RWPE2 (cell line): ENCODE results near the gene GNAO1.

Experiments
- ATAC-seq: fragments of 200-7000 bp; cut with Tn5 transposase; 3 replicates; pipeline ENCODE4 v1.9.1; 2021; ENCODE audit warnings: low read depth
- DNase-seq: peaks from one replicate; pipeline ENCODE4 v3.0.0-alpha.2; 2020; ENCODE audit warnings: low spot score
- H3K27ac ChIP-seq: fragments of 450-650 bp; 2 replicates; pipeline ENCODE4 v1.5.1; 2017; ENCODE audit warnings: mild to moderate bottlenecking; ENCODE audit not compliant: poor library complexity, severe bottlenecking
- H3K27me3 ChIP-seq: fragments of 250-450 bp; sonication (Bioruptor Pico); 2 replicates; pipeline ENCODE4 v1.5.1; 2021; ENCODE audit warnings: mild to moderate bottlenecking, moderate library complexity; ENCODE audit not compliant: insufficient read depth, poor library complexity, severe bottlenecking
- H3K36me3 ChIP-seq: fragments of 250-450 bp; sonication (Bioruptor Pico); 2 replicates; pipeline ENCODE4 v1.5.1; 2020; ENCODE audit warnings: low read depth, mild to moderate bottlenecking, moderate library complexity
- H3K4me1 ChIP-seq: fragments of 250-450 bp; sonication (Bioruptor Pico); 2 replicates; pipeline ENCODE4 v1.5.1; 2021; ENCODE audit warnings: mild to moderate bottlenecking, moderate library complexity; ENCODE audit not compliant: insufficient read depth, poor library complexity, severe bottlenecking
- H3K4me3 ChIP-seq: fragments of 250-450 bp; sonication (Bioruptor Pico); 2 replicates; pipeline ENCODE4 v1.5.1; 2021; ENCODE audit warnings: mild to moderate bottlenecking, moderate library complexity; ENCODE audit not compliant: severe bottlenecking
- H3K9me3 ChIP-seq: fragments of 250-450 bp; sonication (Bioruptor Pico); 2 replicates; pipeline ENCODE4 v1.5.1; 2021; ENCODE audit warnings: mild to moderate bottlenecking, moderate library complexity; ENCODE audit not compliant: severe bottlenecking
- CTCF ChIP-seq: fragments of 450-650 bp; IDR thresholded peaks from one replicate; pipeline ENCODE4 v1.5.1; 2017; ENCODE audit warnings: mild to moderate bottlenecking, moderate library complexity; ENCODE audit not compliant: poor library complexity, severe bottlenecking

The GNAO1 gene

DNA sequence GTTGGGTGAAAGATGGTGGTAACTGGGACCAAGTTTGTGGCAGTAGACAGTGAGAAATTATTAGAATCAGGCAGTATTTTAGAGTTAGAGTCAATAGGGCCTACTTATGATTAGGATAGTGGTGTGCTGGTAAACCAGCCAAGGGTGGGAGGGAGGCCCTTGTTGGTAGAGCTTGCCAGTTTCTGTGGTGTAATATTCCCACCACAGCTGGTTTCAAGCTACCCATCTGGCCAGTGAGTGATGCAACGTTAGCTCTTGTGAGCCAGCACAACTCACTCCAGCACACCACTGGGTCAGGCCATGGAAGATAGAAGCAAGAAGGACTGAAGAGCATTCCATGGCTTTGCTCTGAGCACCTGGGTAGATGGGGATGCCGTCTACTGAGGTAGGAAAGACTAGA is 34.9 kb downstream of the GNAO1 start:
- Histone ChIP-seq H3K36me3 (no peaks in the 10 kb centered on the region), H3K9me3 (no peaks in the 10 kb centered on the region), H3K4me3 (no peak overlapping the region), H3K4me1 (no peaks in the 10 kb centered on the region), H3K27ac (no peak overlapping the region), H3K27me3 (no peaks in the 10 kb centered on the region)
- no peak for ATAC-seq
- DNase-seq: no peak
- TF ChIP-seq CTCF: no peak

DNA sequence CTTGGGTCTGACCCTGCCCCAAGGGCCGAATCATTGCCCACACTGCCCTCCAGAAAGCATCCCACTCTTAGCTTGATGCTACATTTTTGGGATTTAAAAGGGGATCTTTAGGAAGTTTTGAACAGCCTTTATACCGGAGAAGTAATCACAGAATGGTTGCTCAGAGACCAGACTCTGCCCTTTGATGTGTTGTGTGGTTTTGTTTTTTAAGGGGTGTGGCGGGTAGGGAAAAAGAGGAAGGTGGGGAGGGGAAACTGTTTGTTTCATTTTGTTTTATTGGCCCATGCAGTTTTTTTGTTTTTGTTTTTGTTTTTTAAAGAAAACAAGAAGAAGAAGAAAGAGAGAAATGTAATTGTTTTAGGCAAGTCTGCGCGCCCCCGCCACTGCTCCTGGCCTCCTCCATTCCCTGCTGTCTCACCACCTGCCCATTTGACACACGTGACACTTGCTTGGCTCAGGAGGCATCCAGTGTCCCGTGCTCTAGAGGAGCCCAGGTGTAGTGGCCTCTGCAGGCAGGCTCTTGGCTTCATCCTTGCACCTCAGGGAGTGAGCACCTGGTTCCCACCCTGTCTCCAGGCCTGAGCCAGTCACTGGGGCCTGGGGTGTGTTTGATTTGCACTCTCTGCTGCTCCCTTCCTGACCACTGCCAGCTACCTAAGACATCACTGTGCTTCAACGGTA is 35.7 kb downstream of the GNAO1 start:
- Histone ChIP-seq H3K27ac (no peak overlapping the region), H3K27me3 (no peaks in the 10 kb centered on the region), H3K36me3 (no peaks in the 10 kb centered on the region), H3K4me3 (no peak overlapping the region), H3K9me3 (no peaks in the 10 kb centered on the region), H3K4me1 (no peaks in the 10 kb centered on the region)
- TF ChIP-seq CTCF: no peak
- ATAC-seq: no peak
- no peak for DNase-seq

- no peaks in the 10 kb centered on the region for H3K4me1 ChIP-seq
- H3K27ac ChIP-seq: no peak overlapping the region
- TF ChIP-seq CTCF: no peak
- H3K4me3 ChIP-seq: no peak overlapping the region
- H3K36me3 ChIP-seq: no peaks in the 10 kb centered on the region
- H3K27me3 ChIP-seq: no peaks in the 10 kb centered on the region
- no peak for ATAC-seq
- no peak for DNase-seq
- no peaks in the 10 kb centered on the region for H3K9me3 ChIP-seq
Observed at GRCh38 chr16:56227936-56228335, 36.6 kb downstream of the GNAO1 start.

GRCh38 chr16:56228476-56228875 is 37.2 kb downstream of the GNAO1 start:
- no peaks in the 10 kb centered on the region for H3K27me3 ChIP-seq
- H3K27ac ChIP-seq: no peak overlapping the region
- no peaks in the 10 kb centered on the region for H3K9me3 ChIP-seq
- ATAC-seq (no peak), DNase-seq (no peak)
- no peaks in the 10 kb centered on the region for H3K36me3 ChIP-seq
- H3K4me1 ChIP-seq: no peaks in the 10 kb centered on the region
- H3K4me3 ChIP-seq: no peak overlapping the region
- no peak for TF ChIP-seq CTCF

DNA sequence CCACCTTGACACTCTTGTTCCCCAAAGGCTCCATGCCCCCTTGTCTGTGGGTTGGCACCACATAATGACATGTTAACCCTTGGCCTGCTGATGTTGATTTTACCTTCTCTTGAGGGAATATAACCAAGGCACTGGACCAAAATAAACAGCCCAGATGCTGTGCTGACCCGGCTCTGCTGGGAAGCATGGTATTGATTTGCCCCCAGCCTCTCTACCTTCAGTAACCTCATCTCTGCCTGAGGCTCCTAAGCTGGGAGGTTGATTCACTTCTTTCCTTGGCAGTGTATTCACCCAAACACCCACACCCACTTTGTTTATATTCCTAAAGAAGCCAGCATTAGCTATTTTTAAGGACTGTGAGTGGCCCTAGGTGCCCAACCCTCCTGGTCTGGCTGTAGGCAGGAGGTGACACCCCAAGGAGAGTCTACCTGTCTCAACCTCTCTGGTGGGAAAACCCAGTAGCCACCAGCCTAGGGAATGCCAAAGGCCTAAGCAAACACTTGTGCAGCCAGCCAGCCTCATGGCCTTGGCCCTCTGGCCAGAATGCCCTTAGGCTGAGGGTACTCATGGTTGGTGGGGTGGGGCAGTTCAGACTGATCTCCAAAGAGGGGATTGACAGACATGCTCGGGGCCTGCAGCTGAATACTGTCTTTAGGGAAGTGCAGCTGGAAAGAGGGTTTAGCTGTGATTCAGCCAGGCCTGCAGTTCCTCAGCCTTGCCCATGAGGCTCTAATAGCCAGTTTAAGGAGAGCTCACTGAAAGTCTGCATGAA is 42.7 kb downstream of the GNAO1 start:
- TF ChIP-seq CTCF: no peak
- no peak overlapping the region for H3K27ac ChIP-seq
- DNase-seq: no peak

More for the DNA sequence above, 42.7 kb downstream of the GNAO1 start:
- Histone ChIP-seq H3K27me3 (no peaks in the 10 kb centered on the region), H3K36me3 (no peaks in the 10 kb centered on the region), H3K9me3 (no peaks in the 10 kb centered on the region), H3K4me3 (no peak overlapping the region), H3K4me1 (no peaks in the 10 kb centered on the region)
- no peak for ATAC-seq
